ENCODE measurements around the gene C6orf132. TPM values are rescaled to one million over a fixed set of nuclear protein-coding genes. Genes with fewer than 3 reads are reported as not detected.
A peak's percentile ranks its signal among the peaks of the same experiment; 100 is the strongest.

Gene C6orf132
- total RNA-seq, 4 donors from 2014 or later: 26.1 to 96.9 (median 43.2) TPM

DNA sequence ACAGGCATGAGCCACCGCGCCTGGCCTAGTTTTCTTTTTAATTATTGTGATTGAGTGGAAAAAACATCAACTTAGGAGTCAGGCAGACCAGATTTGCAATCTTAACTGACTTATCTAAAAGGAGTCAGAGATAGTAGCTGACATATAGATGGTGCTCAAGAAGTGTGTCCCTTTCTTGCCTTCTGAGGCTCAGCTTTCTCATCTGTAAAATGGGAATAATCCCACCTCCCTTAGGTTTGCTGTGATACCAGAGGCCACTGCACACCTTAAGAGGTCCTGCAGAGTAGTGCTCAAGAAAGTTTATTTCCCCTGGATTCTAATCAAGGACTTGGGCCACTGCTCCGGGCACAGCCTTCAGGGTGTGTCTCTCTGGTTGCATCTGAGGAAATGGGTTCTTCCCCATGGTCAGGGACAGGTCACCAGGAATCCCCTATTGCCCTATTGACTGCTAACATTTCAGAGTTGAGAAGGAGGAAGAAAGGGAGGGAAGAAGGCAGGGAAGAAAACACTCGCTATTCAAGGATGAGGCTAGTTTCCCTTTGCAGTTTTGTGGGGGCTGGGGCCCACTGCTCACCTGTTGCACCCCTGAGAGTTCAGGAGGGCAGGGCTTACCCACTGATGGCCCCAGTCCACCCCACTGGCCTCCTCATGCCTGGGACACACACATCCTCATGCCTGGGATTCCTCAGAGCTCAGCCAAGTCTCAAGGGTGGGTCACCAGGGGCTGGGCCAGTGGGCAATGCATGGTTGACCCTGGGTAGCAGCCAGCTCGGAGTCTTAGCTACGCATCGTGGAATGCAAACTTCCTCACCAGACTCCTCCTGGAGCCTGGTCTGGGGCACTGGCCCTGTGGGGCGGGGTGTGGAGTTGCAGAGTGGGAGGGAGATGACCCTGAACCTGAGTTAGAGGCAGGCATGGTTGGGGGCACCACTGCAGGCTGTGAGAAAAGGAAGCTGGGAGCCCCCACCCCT is 21.2 kb downstream of the C6orf132 start:
- H3K36me3 ChIP-seq: no peaks in the 10 kb centered on the region
- WGBS, 2 donors (ENCODE audit: low coverage in 1 of 2): 33 to 66% methylated on average over 1 to 8 of the region's 8 CpGs
- H3K27ac ChIP-seq: peak overlapping the region; percentile 85 to 91 (median 90)
- intact Hi-C loops (cut with DNase I; ENCODE audit: low total_unique reads) (no loop called here), in situ Hi-C loops (cut with MboI; ENCODE audit: low pct_ligation_motif_present in 1 of 4, low pct_unique_long_range_greater_than_20kb in 1 of 4, low sequenced_read_pairs in 3 of 4) (no loop called here)
- H3K4me3 ChIP-seq: no peak overlapping the region
- H3K9me3 ChIP-seq: no peaks in the 10 kb centered on the region
- DNase-seq: peak; percentile 34
- TF ChIP-seq POLR2A (IDR thresholded peaks at IDR 0.05) (no peak), EP300 (IDR thresholded peaks at IDR 0.05; ENCODE audit: low read depth) (no peak), CTCF (IDR thresholded peaks at IDR 0.05) (no peak), POLR2AphosphoS5 (IDR thresholded peaks at IDR 0.05) (no peak)
- no peaks in the 10 kb centered on the region for H3K27me3 ChIP-seq
- H3K4me1 ChIP-seq: peaks cover 21 to 65% (median 49%) of the 10 kb centered on the region in 4 donors

- H3K4me1 ChIP-seq: peaks cover 31 to 86% (median 61%) of the 10 kb centered on the region in 4 donors
- peak overlapping the region; percentile 85 to 91 (median 90) for H3K27ac ChIP-seq
- no peaks in the 10 kb centered on the region for H3K27me3 ChIP-seq
- H3K9me3 ChIP-seq: no peaks in the 10 kb centered on the region
- H3K36me3 ChIP-seq: no peaks in the 10 kb centered on the region
- intact Hi-C loops (cut with DNase I; ENCODE audit: low total_unique reads) (no loop called here), in situ Hi-C loops (cut with MboI; ENCODE audit: low pct_ligation_motif_present in 1 of 4, low pct_unique_long_range_greater_than_20kb in 1 of 4, low sequenced_read_pairs in 3 of 4) (no loop called here)
- peak; percentile 18 to 83 (median 77) for TF ChIP-seq POLR2AphosphoS5 (IDR thresholded peaks at IDR 0.05)
- peak; percentile 52 for TF ChIP-seq EP300 (IDR thresholded peaks at IDR 0.05; ENCODE audit: low read depth)
- no peak for TF ChIP-seq CTCF (IDR thresholded peaks at IDR 0.05)
- TF ChIP-seq POLR2A (IDR thresholded peaks at IDR 0.05): peak; percentile 59
- peak; percentile 90 for DNase-seq
- H3K4me3 ChIP-seq: no peak overlapping the region
- WGBS, 2 donors (ENCODE audit: low coverage in 1 of 2): 0 to 25% methylated on average over 1 to 10 of the region's 10 CpGs
Observed at GRCh38 chr6:42118162-42119001, 24.0 kb downstream of the C6orf132 start.

GRCh38 chr6:42117843-42118161 is 24.6 kb downstream of the C6orf132 start:
- no peak overlapping the region for H3K4me3 ChIP-seq
- H3K36me3 ChIP-seq: no peaks in the 10 kb centered on the region
- intact Hi-C loops (cut with DNase I; ENCODE audit: low total_unique reads): no loop called here
- peak overlapping the region; percentile 85 to 91 (median 90) for H3K27ac ChIP-seq
- WGBS, 2 donors (ENCODE audit: low coverage in 1 of 2): 41% methylated on average over 3 of the region's 3 CpGs; no CpG with 5 or more reads in 1 of the 2 donors
- H3K4me1 ChIP-seq: peaks cover 34 to 85% (median 62%) of the 10 kb centered on the region in 4 donors
- no peak for DNase-seq
- no peaks in the 10 kb centered on the region for H3K27me3 ChIP-seq
- TF ChIP-seq EP300 (IDR thresholded peaks at IDR 0.05; ENCODE audit: low read depth): no peak
- TF ChIP-seq POLR2A (IDR thresholded peaks at IDR 0.05): no peak
- TF ChIP-seq CTCF (IDR thresholded peaks at IDR 0.05): no peak
- no peak for TF ChIP-seq POLR2AphosphoS5 (IDR thresholded peaks at IDR 0.05)
- in situ Hi-C loops (cut with MboI; ENCODE audit: low pct_ligation_motif_present in 1 of 4, low pct_unique_long_range_greater_than_20kb in 1 of 4, low sequenced_read_pairs in 3 of 4): no loop called here
- no peaks in the 10 kb centered on the region for H3K9me3 ChIP-seq
